HG03175 (cell line): ENCODE results near the gene FAM163A.

Experiments used
- ATAC-seq: cut with Tn5 transposase; IDR thresholded peaks from one replicate; pipeline ENCODE4 v1.9.1; 2021; ENCODE audit warnings: mild to moderate bottlenecking, moderate library complexity; ENCODE audit not compliant: unreplicated experiment

Gene FAM163A

GRCh38 chr1:179748772-179749171 lies 5.7 kb downstream of the FAM163A start:
- ATAC-seq, result no peak

DNA sequence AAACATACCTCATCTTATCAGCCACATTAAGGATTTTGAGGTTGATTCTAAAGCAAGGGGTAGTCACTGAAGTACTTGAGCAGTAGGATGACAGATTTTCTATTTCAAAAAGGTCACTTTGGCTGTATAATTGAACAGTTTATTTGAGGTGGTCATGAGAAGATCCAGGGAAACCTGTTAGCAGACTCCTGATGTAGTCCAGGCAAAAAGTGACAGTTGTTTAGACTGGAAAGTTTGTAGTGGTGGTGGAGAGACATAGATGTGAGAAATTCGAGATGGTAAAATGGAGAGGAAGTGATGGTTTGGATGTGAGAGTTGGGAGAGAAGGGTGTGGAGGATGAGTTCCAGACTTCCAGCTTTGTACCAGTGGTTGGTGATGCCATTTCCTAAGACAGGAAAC lies 7.5 kb downstream of the FAM163A start:
- ATAC-seq, result no peak

- ATAC-seq, result no peak
Measured at GRCh38 chr1:179753061-179753460, 10.0 kb downstream of the FAM163A start.

DNA sequence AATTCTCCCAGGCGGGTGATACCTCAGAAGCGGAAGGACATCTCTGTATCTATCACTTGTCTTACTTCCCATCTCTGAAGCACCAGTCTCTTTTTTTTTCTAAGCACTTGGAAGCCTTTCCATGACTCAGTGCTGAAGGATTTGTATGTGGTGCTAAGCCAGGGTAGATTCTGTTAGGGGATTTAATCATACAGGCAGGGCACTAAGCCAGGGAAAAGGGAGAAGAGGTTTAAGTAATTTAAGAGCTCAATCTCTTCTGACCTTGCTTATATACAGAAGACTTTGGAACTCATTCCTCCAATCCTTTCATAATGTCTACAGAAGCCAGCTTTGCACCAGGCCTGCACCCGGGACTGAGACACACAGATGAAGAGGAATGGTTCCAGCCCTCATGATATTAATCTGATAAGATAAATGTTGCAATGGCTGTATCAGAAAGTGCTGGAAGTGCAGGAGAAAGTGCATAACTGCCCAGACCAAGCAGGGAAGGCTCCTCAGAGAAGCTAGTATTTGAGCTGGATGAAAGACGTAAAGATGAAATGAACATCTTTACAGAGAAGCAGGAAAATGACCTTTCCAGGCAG lies 11.0 kb downstream of the FAM163A start:
- ATAC-seq, result no peak

DNA sequence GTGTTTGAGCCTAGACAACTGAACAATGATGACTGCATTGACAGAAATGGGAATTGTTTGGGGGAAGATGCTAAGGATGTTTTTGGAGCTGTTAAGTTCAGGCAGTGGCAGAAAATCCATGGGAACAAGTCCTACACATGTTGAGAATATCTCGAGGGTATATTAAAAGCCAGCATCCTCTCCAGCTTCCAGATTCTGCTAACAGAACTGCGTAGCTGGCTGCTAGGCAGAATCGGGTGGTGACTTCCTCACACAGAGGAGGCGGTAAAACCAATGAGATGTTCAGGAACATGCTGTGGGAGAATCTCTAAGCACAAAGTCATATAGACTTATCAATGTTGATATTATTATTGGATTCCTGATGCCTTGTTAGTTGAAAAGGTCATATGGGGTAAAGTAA lies 14.8 kb downstream of the FAM163A start:
- ATAC-seq, result no peak

DNA sequence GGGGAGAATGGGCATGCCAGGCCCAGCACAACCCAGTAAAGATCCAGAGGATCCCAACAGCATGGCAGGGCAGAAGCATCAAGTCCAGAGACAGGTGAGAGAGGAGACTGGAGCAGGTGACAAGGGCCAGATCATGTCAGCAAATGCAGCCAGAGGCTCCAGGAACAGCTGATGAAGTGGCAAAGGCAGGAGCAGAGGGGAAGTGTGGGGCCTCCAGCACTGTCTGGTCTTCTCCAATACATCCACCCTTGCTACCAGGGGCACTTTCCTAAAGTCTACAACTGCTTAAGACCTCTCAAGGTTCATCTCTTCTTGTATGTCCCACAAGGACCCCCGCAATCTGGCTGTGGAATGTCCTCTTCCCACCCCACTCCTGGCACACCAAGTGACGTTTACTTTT lies 17.4 kb downstream of the FAM163A start:
- no peak for ATAC-seq

- ATAC-seq, result no peak
Measured at GRCh38 chr1:179761296-179761695, 18.2 kb downstream of the FAM163A start.

GRCh38 chr1:179761846-179762640 lies 19.0 kb downstream of the FAM163A start:
- no peak for ATAC-seq

DNA sequence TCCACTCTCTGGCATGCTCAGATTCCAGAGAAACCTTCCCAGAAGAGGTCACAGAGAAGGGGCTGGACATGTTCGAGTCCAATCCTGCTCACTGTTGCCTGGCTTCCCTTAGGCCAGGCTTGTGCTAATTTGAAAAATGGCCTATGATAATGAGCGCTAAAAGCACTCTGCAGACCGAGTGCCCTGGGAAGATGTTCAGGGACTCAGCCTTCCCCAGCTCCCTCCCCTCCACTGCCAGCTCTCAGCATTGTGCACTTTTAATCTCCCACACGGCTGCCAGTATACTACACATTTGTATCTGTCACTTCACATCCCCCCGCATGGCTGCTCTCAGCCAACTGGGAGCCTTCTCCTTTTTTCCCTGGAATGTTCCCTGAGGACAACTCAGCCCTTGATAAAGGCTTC lies 24.1 kb downstream of the FAM163A start:
- no peak for ATAC-seq

- ATAC-seq, result no peak
Measured at GRCh38 chr1:179767996-179768395, 24.9 kb downstream of the FAM163A start.

DNA sequence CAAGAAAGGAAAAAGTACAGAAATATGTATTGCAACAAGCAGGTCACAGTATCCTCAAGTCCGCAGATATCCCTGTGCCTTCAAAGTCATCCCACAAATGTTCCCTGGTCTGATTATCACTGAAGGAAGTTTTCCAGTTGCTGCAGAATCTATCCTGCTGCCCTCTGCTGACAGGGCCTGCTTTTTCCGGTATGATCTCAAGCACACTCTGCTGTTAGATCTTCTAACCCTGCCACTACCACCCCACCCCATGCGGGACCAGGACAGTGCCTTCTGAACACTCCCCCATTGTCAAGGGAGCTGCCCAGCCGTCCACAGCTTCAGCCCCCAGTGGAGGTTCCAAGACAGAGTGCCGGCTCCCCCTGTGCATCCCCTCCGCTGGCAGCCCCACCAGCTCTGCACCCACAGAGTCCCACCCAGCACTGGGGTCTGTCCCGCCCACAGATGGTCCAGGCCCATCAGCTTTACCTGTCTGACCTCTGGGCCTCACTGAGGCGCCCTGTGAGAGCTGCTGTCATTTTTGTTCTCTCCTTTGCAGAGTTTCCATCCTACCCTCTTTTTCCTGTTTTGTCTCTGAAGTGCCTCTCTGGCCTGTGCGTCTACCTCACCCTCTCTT lies 27.9 kb downstream of the FAM163A start:
- no peak for ATAC-seq

- ATAC-seq, result no peak
Measured at GRCh38 chr1:179773264-179773663, 30.2 kb downstream of the FAM163A start.

DNA sequence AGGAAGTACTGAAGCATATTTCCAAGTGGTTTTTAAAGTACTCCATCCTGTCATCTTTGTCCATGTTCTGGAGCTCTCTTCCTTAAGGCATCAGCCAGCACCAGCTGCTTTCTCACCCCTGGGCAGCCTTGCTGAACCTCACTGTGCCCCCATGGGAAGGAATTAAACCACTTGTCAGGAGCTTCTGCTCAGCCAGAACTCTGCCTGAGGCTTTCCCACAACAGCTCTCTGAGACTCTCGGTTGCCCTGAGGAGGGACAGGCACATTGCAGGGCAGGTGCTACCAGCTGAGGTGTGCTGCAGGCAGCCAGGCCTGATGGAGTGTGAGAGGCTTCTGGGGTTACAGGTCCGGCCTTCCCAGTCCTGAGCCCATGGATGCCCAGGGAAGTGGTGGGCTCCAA lies 30.9 kb downstream of the FAM163A start:
- ATAC-seq, result no peak

DNA sequence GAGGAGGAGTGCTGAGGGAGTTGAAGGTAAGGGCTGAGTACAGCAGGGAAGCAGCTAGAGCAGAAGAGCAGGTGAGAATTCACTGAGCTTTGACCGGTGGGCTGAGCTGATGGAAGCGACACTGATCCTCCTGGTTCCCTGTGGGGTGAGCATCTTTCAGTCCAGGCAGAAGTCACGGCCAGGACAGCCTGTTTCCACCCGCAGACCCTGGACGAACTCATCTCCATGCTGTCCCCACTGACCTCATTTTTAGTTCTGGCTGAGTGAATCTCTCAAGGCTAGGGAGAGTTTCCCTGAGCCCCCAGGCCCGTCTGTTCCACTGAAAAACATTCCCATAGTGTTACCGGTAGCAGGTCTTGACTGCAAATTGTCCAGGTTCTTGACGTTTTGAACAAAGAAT lies 31.5 kb downstream of the FAM163A start:
- ATAC-seq, result no peak

- no peak for ATAC-seq
Measured at GRCh38 chr1:179775009-179775408, 31.9 kb downstream of the FAM163A start.

- no peak for ATAC-seq
Measured at GRCh38 chr1:179776831-179777230, 33.7 kb downstream of the FAM163A start.

DNA sequence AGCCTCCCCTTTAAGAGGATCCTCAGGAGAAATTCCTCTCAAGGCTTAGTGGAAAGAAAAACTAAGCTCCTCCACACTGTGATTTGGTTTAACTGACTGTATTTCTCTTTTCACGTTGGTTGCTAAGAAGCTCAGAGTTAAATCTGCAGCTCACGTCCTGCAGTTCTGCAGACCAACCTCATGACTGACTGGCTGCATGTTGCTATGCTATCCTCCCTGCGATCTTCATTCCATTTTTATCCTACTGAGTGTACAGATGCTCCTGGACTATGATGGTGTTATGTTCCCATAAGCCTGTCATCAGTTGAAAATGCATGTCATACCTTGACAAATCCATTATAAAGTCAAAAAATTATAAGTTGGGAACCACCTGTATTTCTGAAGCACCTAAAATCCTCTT lies 34.6 kb downstream of the FAM163A start:
- ATAC-seq, result no peak

DNA sequence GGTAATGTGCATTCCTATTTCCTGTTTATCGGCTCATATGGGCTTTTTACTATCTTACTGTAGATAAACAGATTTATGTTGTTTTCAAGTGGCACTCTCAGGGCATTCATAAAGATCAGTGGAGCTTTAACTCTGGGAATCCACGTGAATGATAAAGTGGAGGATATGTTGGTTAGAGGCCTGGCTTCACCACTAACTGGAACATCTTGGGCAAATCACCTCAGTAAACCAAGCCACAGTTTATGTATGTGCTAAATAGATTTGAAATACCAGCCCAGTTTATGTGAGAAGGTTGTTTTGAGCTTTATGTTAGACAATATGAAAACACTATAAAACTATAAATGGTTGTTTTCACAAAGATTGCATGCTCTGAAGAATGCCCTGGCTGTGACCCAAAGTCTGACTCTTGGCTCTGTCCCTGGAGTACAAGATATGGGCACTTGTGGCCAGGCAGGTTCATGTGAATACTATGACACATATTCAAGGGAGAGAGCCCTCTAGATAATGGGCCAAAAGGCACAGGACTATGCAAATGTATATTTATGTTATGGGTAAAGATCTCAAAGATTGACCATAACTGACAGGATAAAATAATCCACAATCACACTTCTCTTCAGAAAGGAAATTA lies 36.7 kb downstream of the FAM163A start:
- no peak for ATAC-seq

- ATAC-seq, result no peak
Measured at GRCh38 chr1:179781962-179782361, 38.9 kb downstream of the FAM163A start.

DNA sequence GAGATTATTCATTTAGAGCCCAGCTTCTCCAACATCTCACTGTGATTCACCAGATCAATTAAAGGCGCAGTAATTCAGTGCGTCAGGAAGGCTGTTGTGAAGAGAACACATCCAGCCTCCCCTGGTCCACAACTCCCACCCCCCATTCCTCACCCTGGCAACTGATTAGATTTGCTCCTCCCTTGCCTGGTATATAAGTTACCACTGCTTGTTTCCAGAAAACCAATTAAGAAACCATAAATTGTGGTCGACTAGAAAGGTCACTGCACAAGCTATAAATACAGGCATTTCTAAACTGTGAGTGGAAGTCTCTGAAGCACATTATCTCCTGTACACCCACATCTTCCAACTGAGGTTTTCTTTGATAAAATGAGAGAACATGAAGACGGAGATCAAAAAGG lies 41.9 kb downstream of the FAM163A start:
- no peak for ATAC-seq

GRCh38 chr1:179785728-179786127 lies 42.6 kb downstream of the FAM163A start:
- no peak for ATAC-seq
